ENCODE data around the gene ZNF648. TPM values are rescaled to one million over a fixed set of nuclear protein-coding genes. Genes with fewer than 3 reads are reported as not detected.

The ZNF648 gene
- polyA plus RNA-seq, 1 experiment: not detected

GRCh38 chr1:182080955-182081582, 19.6 kb upstream of the ZNF648 start:
- no peak overlapping the region for H3K27ac ChIP-seq (ENCODE audit: low read depth, low read length)
- POLR2A ChIA-PET: interaction anchor here (0.9 kb wide), 1 partner anchor 311 kb away, joined by 4 read pairs; the partner anchor contains the start of gene GLUL
- CTCF ChIA-PET: interaction anchor here (0.5 to 3.6 kb wide), 16 partner anchors 9 to 891 kb away, joined by 3 to 35 read pairs (median 4); no protein-coding TSS in a partner anchor
- no peak overlapping the region for H3K4me3 ChIP-seq (ENCODE audit: low read depth, low read length)
- TF ChIP-seq CTCF (IDR thresholded peaks at IDR 0.05; ENCODE audit: low read depth, low read length): peak; percentile 56
- DNase-seq (ENCODE audit: low read depth, low spot score): no peak
- H3K27me3 ChIP-seq (ENCODE audit: control insufficient read depth, insufficient read depth, low read length): no peaks in the 10 kb centered on the region
- H3K9me3 ChIP-seq (ENCODE audit: control insufficient read depth, insufficient read depth, low read length): no peaks in the 10 kb centered on the region

GRCh38 chr1:182080040-182080439, 18.5 kb upstream of the ZNF648 start:
- ChIA-PET POLR2A (no interaction called here), CTCF (interaction anchor here (0.6 to 3.6 kb wide), 9 partner anchors 10 to 890 kb away, joined by 3 to 35 read pairs (median 7); no protein-coding TSS in a partner anchor)
- DNase-seq (ENCODE audit: low read depth, low spot score): no peak
- no peak for TF ChIP-seq CTCF (IDR thresholded peaks at IDR 0.05; ENCODE audit: low read depth, low read length)
- H3K4me3 ChIP-seq (ENCODE audit: low read depth, low read length): no peak overlapping the region
- no peaks in the 10 kb centered on the region for H3K9me3 ChIP-seq (ENCODE audit: control insufficient read depth, insufficient read depth, low read length)
- no peak overlapping the region for H3K27ac ChIP-seq (ENCODE audit: low read depth, low read length)
- H3K27me3 ChIP-seq (ENCODE audit: control insufficient read depth, insufficient read depth, low read length): no peaks in the 10 kb centered on the region

GRCh38 chr1:182071924-182072323, 10.4 kb upstream of the ZNF648 start:
- no peak for TF ChIP-seq CTCF (IDR thresholded peaks at IDR 0.05; ENCODE audit: low read depth, low read length)
- POLR2A ChIA-PET: no interaction called here
- no peaks in the 10 kb centered on the region for H3K27me3 ChIP-seq (ENCODE audit: control insufficient read depth, insufficient read depth, low read length)

GRCh38 chr1:182069028-182069466, 7.5 kb upstream of the ZNF648 start:
- DNase-seq (ENCODE audit: low read depth, low spot score): no peak

More at GRCh38 chr1:182071924-182072323, 10.4 kb upstream of the ZNF648 start:
- DNase-seq (ENCODE audit: low read depth, low spot score): no peak
- no peak overlapping the region for H3K4me3 ChIP-seq (ENCODE audit: low read depth, low read length)
- CTCF ChIA-PET: interaction anchor here (0.7 kb wide), 1 partner anchor 9 kb away, joined by 3 read pairs; no protein-coding TSS in a partner anchor
- H3K27ac ChIP-seq (ENCODE audit: low read depth, low read length): no peak overlapping the region
- H3K9me3 ChIP-seq (ENCODE audit: control insufficient read depth, insufficient read depth, low read length): no peaks in the 10 kb centered on the region

More at GRCh38 chr1:182069028-182069466, 7.5 kb upstream of the ZNF648 start:
- TF ChIP-seq CTCF (IDR thresholded peaks at IDR 0.05; ENCODE audit: low read depth, low read length): peak; percentile 66
- ChIA-PET CTCF (interaction anchor here (1.0 to 2.2 kb wide), 3 partner anchors 12 to 15 kb away, joined by 4 to 10 read pairs (median 5); no protein-coding TSS in a partner anchor), POLR2A (no interaction called here)
- H3K4me3 ChIP-seq (ENCODE audit: low read depth, low read length): no peak overlapping the region
- no peak overlapping the region for H3K27ac ChIP-seq (ENCODE audit: low read depth, low read length)
- H3K9me3 ChIP-seq (ENCODE audit: control insufficient read depth, insufficient read depth, low read length): no peaks in the 10 kb centered on the region
- no peaks in the 10 kb centered on the region for H3K27me3 ChIP-seq (ENCODE audit: control insufficient read depth, insufficient read depth, low read length)
